ENCODE results near the gene TRIM6. TPM values are rescaled to one million over a fixed set of nuclear protein-coding genes. Genes with fewer than 3 reads are reported as not detected.
A peak's percentile ranks its signal among the peaks of the same experiment; 100 is the strongest.

The TRIM6 gene
- total and polyA plus RNA-seq, 9 of the 15 experiments (the other 6 are each of a cell fraction or from before 2014, with no cell fraction given): 5.0 to 11.8 (median 8.7) TPM

GRCh38 chr11:5564259-5565019 is 32.0 kb upstream of the TRIM6 start (continued):
- TF ChIP-seq, protein P1, sequence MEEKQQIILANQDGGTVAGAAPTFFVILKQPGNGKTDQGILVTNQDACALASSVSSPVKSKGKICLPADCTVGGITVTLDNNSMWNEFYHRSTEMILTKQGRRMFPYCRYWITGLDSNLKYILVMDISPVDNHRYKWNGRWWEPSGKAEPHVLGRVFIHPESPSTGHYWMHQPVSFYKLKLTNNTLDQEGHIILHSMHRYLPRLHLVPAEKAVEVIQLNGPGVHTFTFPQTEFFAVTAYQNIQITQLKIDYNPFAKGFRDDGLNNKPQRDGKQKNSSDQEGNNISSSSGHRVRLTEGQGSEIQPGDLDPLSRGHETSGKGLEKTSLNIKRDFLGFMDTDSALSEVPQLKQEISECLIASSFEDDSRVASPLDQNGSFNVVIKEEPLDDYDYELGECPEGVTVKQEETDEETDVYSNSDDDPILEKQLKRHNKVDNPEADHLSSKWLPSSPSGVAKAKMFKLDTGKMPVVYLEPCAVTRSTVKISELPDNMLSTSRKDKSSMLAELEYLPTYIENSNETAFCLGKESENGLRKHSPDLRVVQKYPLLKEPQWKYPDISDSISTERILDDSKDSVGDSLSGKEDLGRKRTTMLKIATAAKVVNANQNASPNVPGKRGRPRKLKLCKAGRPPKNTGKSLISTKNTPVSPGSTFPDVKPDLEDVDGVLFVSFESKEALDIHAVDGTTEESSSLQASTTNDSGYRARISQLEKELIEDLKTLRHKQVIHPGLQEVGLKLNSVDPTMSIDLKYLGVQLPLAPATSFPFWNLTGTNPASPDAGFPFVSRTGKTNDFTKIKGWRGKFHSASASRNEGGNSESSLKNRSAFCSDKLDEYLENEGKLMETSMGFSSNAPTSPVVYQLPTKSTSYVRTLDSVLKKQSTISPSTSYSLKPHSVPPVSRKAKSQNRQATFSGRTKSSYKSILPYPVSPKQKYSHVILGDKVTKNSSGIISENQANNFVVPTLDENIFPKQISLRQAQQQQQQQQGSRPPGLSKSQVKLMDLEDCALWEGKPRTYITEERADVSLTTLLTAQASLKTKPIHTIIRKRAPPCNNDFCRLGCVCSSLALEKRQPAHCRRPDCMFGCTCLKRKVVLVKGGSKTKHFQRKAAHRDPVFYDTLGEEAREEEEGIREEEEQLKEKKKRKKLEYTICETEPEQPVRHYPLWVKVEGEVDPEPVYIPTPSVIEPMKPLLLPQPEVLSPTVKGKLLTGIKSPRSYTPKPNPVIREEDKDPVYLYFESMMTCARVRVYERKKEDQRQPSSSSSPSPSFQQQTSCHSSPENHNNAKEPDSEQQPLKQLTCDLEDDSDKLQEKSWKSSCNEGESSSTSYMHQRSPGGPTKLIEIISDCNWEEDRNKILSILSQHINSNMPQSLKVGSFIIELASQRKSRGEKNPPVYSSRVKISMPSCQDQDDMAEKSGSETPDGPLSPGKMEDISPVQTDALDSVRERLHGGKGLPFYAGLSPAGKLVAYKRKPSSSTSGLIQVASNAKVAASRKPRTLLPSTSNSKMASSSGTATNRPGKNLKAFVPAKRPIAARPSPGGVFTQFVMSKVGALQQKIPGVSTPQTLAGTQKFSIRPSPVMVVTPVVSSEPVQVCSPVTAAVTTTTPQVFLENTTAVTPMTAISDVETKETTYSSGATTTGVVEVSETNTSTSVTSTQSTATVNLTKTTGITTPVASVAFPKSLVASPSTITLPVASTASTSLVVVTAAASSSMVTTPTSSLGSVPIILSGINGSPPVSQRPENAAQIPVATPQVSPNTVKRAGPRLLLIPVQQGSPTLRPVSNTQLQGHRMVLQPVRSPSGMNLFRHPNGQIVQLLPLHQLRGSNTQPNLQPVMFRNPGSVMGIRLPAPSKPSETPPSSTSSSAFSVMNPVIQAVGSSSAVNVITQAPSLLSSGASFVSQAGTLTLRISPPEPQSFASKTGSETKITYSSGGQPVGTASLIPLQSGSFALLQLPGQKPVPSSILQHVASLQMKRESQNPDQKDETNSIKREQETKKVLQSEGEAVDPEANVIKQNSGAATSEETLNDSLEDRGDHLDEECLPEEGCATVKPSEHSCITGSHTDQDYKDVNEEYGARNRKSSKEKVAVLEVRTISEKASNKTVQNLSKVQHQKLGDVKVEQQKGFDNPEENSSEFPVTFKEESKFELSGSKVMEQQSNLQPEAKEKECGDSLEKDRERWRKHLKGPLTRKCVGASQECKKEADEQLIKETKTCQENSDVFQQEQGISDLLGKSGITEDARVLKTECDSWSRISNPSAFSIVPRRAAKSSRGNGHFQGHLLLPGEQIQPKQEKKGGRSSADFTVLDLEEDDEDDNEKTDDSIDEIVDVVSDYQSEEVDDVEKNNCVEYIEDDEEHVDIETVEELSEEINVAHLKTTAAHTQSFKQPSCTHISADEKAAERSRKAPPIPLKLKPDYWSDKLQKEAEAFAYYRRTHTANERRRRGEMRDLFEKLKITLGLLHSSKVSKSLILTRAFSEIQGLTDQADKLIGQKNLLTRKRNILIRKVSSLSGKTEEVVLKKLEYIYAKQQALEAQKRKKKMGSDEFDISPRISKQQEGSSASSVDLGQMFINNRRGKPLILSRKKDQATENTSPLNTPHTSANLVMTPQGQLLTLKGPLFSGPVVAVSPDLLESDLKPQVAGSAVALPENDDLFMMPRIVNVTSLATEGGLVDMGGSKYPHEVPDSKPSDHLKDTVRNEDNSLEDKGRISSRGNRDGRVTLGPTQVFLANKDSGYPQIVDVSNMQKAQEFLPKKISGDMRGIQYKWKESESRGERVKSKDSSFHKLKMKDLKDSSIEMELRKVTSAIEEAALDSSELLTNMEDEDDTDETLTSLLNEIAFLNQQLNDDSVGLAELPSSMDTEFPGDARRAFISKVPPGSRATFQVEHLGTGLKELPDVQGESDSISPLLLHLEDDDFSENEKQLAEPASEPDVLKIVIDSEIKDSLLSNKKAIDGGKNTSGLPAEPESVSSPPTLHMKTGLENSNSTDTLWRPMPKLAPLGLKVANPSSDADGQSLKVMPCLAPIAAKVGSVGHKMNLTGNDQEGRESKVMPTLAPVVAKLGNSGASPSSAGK (IDR thresholded peaks at IDR 0.05): peak; percentile 93
- no peak for TF ChIP-seq MCM3 (IDR thresholded peaks at IDR 0.05)
- no peak for TF ChIP-seq THAP12 (CRISPR knock-in tag; IDR thresholded peaks at IDR 0.05)
- TF ChIP-seq ZNF347 (CRISPR knock-in tag; IDR thresholded peaks at IDR 0.05; ENCODE audit: low read depth): no peak
- TF ChIP-seq, protein P2, sequence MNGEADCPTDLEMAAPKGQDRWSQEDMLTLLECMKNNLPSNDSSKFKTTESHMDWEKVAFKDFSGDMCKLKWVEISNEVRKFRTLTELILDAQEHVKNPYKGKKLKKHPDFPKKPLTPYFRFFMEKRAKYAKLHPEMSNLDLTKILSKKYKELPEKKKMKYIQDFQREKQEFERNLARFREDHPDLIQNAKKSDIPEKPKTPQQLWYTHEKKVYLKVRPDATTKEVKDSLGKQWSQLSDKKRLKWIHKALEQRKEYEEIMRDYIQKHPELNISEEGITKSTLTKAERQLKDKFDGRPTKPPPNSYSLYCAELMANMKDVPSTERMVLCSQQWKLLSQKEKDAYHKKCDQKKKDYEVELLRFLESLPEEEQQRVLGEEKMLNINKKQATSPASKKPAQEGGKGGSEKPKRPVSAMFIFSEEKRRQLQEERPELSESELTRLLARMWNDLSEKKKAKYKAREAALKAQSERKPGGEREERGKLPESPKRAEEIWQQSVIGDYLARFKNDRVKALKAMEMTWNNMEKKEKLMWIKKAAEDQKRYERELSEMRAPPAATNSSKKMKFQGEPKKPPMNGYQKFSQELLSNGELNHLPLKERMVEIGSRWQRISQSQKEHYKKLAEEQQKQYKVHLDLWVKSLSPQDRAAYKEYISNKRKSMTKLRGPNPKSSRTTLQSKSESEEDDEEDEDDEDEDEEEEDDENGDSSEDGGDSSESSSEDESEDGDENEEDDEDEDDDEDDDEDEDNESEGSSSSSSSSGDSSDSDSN (IDR thresholded peaks at IDR 0.05; ENCODE audit: borderline replicate concordance in 1 of 2, low read depth in 2 of 2, low read length in 2 of 2): no peak
- no peak for TF ChIP-seq NFYB (IDR thresholded peaks at IDR 0.05; ENCODE audit: extremely low read depth, insufficient read length)
- TF ChIP-seq GATA2 (CRISPR knock-in tag; IDR thresholded peaks at IDR 0.05): no peak
- TF ChIP-seq ZNF175 (CRISPR knock-in tag; IDR thresholded peaks at IDR 0.05; ENCODE audit: low read depth): peak; percentile 41; the same call in 1 of the 2 replicates
- no peak for TF ChIP-seq TAF15 (IDR thresholded peaks at IDR 0.05; ENCODE audit: low read depth, low read length)
- TF ChIP-seq SP1 (CRISPR knock-in tag; IDR thresholded peaks at IDR 0.05): no peak
- TF ChIP-seq CREBBP (IDR thresholded peaks at IDR 0.05; ENCODE audit: low read depth, low read length): no peak
